ENCODE results near the gene XRN2. TPM values are rescaled to one million over a fixed set of nuclear protein-coding genes. Genes with fewer than 3 reads are reported as not detected.
A peak's percentile ranks its signal among the peaks of the same experiment; 100 is the strongest.

The XRN2 gene
- total and polyA plus RNA-seq, 2 of the 13 experiments (the other 11 are each of a cell fraction or from before 2014, with no cell fraction given): 90.3 to 171 TPM

- no peak for TF ChIP-seq ZNF704 (CRISPR knock-in tag; IDR thresholded peaks at IDR 0.05; ENCODE audit: borderline replicate concordance)
- TF ChIP-seq ZMYM2 (CRISPR knock-in tag; IDR thresholded peaks at IDR 0.05): peak; percentile 97
- no peak for TF ChIP-seq ZSCAN5A (CRISPR knock-in tag; IDR thresholded peaks at IDR 0.05; ENCODE audit: borderline replicate concordance)
- TF ChIP-seq IKZF1 (IDR thresholded peaks at IDR 0.05): no peak
- no peak for TF ChIP-seq ZNF737 (CRISPR knock-in tag; IDR thresholded peaks at IDR 0.05; ENCODE audit: borderline replicate concordance)
- no peak for TF ChIP-seq SETDB1 (CRISPR knock-in tag; IDR thresholded peaks at IDR 0.05; ENCODE audit: borderline replicate concordance)
- TF ChIP-seq GPN1 (CRISPR knock-in tag; IDR thresholded peaks at IDR 0.05; ENCODE audit: borderline replicate concordance): no peak
- TF ChIP-seq HES4 (CRISPR knock-in tag; IDR thresholded peaks at IDR 0.05; ENCODE audit: borderline replicate concordance): no peak
- peak; percentile 60 for TF ChIP-seq MED1 (CRISPR knock-in tag; IDR thresholded peaks at IDR 0.05)
- TF ChIP-seq THRA (CRISPR knock-in tag; IDR thresholded peaks at IDR 0.05; ENCODE audit: borderline replicate concordance): 0 out of 2 replicates have a peak, but pooled peaks have one; percentile 33
- TF ChIP-seq CREM (IDR thresholded peaks at IDR 0.05): peak; percentile 45; the same call in 1 of the 2 replicates
- no peak for TF ChIP-seq CREM (CRISPR knock-in tag; IDR thresholded peaks at IDR 0.05)
- 0 out of 2 replicates have a peak, but pooled peaks have one; percentile 11 for TF ChIP-seq NFYB (CRISPR knock-in tag; IDR thresholded peaks at IDR 0.05)
- TF ChIP-seq MLLT10 (CRISPR knock-in tag; IDR thresholded peaks at IDR 0.05): no peak
- TF ChIP-seq ZUFSP (CRISPR knock-in tag; IDR thresholded peaks at IDR 0.05; ENCODE audit: borderline replicate concordance): no peak
- TF ChIP-seq ATM (IDR thresholded peaks at IDR 0.05; ENCODE audit: borderline replicate concordance): no peak
- no peak for TF ChIP-seq FOXA1 (IDR thresholded peaks at IDR 0.05)
- TF ChIP-seq FOXA1 (CRISPR knock-in tag; IDR thresholded peaks at IDR 0.05): peak; percentile 76
- no peak for TF ChIP-seq ZSCAN30 (CRISPR knock-in tag; IDR thresholded peaks at IDR 0.05)
- TF ChIP-seq HNRNPL (IDR thresholded peaks at IDR 0.05; ENCODE audit: low read depth, low read length): no peak
- no peak for TF ChIP-seq SOX13 (IDR thresholded peaks at IDR 0.05)
- TF ChIP-seq SOX13 (CRISPR knock-in tag; conservative IDR thresholded peaks at IDR 0.05 in 1 of 2, IDR thresholded peaks at IDR 0.05 in 1 of 2): peak in 1 of 2 experiments; percentile 77; a peak in 2 of 4 replicates
- TF ChIP-seq ZNF317 (CRISPR knock-in tag; IDR thresholded peaks at IDR 0.05): 0 out of 2 replicates have a peak, but pooled peaks have one; percentile 24
- TF ChIP-seq ZNF569 (CRISPR knock-in tag; IDR thresholded peaks at IDR 0.05; ENCODE audit: borderline replicate concordance): no peak
- no peak for TF ChIP-seq ZBTB14 (CRISPR knock-in tag; IDR thresholded peaks at IDR 0.05)
These were observed 22.6 kb upstream of the XRN2 start (continued) for GRCh38 chr20:21280522-21281016.

Measured in HepG2 (cell line).